ENCODE results near the gene DNAH3. TPM values are rescaled to one million over a fixed set of nuclear protein-coding genes. Genes with fewer than 3 reads are reported as not detected.
A peak's percentile ranks its signal among the peaks of the same experiment; 100 is the strongest.

DNAH3 gene
- polyA plus RNA-seq, 2 of the 4 experiments (the other 2 are of a cell fraction), result 0.37 to 0.81 TPM

DNA sequence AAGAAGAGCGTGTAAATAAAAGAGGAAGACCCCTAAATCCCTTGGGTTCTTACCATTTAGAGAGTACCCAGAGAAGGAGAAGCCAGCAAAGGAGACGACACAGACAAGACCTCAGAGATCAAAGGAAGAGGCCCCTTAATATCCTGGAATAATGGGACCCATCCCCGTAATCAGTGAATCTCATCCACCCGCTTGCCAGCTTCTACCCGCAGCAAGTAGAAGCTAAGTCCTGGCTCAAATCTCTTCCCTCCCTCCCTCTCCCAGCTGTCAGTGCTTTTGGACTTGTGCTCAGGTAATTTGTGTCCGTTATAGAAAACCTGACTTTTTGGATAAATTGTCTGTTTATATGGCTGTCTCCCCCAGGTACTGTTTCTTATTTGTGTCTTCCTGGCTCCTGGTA, 248.2 kb downstream of the DNAH3 start:
- H3K4me3 ChIP-seq, result no peak overlapping the region
- no peak for DNase-seq (ENCODE audit: low read depth in 1 of 2, low spot score in 1 of 2)
- peaks cover 76% of the 10 kb centered on the region for H3K4me1 ChIP-seq
- ChIA-PET POLR2A (interaction anchor here (1.1 kb wide), 1 partner anchor 9 kb away, joined by 3 read pairs; no protein-coding TSS in a partner anchor), CTCF (interaction anchor here (1.6 to 9.6 kb wide), 3 partner anchors 35 to 254 kb away, joined by 3 to 60 read pairs (median 7); no protein-coding TSS in a partner anchor)
- TF ChIP-seq USF2 (IDR thresholded peaks at IDR 0.05) (no peak), CBX2 (IDR thresholded peaks at IDR 0.05; ENCODE audit: borderline replicate concordance, low read depth) (no peak), HDAC2 (IDR thresholded peaks at IDR 0.05) (no peak), BHLHE40 (IDR thresholded peaks at IDR 0.05; ENCODE audit: low read depth, low read length) (no peak), HOXA7 (CRISPR knock-in tag; IDR thresholded peaks at IDR 0.05) (no peak), KDM5A (IDR thresholded peaks at IDR 0.05) (no peak), MAFK (IDR thresholded peaks at IDR 0.05; ENCODE audit: partially characterized antibody) (no peak), RARB (CRISPR knock-in tag; IDR thresholded peaks at IDR 0.05) (no peak), FOXS1 (CRISPR knock-in tag; IDR thresholded peaks at IDR 0.05) (no peak), HES2 (IDR thresholded peaks at IDR 0.05) (no peak)
- TF ChIP-seq, protein P1, sequence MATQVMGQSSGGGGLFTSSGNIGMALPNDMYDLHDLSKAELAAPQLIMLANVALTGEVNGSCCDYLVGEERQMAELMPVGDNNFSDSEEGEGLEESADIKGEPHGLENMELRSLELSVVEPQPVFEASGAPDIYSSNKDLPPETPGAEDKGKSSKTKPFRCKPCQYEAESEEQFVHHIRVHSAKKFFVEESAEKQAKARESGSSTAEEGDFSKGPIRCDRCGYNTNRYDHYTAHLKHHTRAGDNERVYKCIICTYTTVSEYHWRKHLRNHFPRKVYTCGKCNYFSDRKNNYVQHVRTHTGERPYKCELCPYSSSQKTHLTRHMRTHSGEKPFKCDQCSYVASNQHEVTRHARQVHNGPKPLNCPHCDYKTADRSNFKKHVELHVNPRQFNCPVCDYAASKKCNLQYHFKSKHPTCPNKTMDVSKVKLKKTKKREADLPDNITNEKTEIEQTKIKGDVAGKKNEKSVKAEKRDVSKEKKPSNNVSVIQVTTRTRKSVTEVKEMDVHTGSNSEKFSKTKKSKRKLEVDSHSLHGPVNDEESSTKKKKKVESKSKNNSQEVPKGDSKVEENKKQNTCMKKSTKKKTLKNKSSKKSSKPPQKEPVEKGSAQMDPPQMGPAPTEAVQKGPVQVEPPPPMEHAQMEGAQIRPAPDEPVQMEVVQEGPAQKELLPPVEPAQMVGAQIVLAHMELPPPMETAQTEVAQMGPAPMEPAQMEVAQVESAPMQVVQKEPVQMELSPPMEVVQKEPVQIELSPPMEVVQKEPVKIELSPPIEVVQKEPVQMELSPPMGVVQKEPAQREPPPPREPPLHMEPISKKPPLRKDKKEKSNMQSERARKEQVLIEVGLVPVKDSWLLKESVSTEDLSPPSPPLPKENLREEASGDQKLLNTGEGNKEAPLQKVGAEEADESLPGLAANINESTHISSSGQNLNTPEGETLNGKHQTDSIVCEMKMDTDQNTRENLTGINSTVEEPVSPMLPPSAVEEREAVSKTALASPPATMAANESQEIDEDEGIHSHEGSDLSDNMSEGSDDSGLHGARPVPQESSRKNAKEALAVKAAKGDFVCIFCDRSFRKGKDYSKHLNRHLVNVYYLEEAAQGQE (IDR thresholded peaks at IDR 0.05), result no peak
- H3K9me3 ChIP-seq, result no peaks in the 10 kb centered on the region
- peak overlapping the region in 1 of 2 experiments; percentile 98; a peak in 2 of 6 replicates for H3K27ac ChIP-seq
- H3K4me2 ChIP-seq, result peak overlapping the region; percentile 81
- 95% methylated on average over 6 of the region's 6 CpGs for WGBS (ENCODE audit: missing lambda C conversion rate)
- ATAC-seq, result no peak
- FAIRE-seq, result no peak

DNA sequence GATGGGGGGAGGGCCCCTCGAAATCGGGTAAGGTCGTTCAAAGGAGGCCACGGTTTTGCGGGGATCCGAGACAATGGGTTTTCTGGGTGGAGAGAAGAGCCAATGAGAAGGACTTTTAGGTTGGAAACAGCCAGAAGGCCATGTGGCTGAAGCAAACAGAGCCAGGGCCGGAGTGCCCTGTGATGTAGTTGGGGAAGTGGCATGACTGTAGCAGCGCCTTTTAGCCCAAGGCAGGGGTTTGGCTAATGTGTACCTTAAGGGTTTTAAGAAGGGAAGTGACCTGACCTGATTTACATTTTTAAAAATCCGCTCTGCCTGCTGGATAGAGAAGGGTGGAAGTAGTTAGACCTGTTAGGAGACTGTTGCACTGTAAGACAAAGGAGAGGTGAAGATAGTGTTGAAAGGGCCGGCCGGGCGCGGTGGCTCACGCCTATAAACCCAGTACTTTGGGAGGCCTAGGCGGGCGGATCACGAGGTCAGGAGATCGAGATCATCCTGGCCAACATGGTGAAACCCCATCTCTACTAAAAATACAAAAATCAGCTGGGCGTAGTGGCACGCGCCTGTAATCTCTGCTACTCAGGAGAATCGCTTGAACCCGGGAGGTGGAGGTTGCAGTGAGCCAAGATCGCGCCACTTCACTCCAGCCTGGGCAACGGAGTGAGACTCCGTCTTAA, 249.1 kb downstream of the DNAH3 start:
- CTCF ChIA-PET, result interaction anchor here (1.8 to 9.6 kb wide), 3 partner anchors 34 to 52 kb away, joined by 6 to 60 read pairs (median 7); no protein-coding TSS in a partner anchor
- Histone ChIP-seq H3K4me3 (peak overlapping the region; percentile 90), H3K4me2 (peak overlapping the region; percentile 81), H3K4me1 (peaks cover 76% of the 10 kb centered on the region), H3K9me3 (no peaks in the 10 kb centered on the region), H3K27ac (peak overlapping the region; percentile 92 to 98)
- POLR2A ChIA-PET, result interaction anchor here (1.6 to 1.7 kb wide), 2 partner anchors 18 to 53 kb away, joined by 5 to 8 read pairs; no protein-coding TSS in a partner anchor
- peak; percentile 52 to 57 for DNase-seq (ENCODE audit: low read depth in 1 of 2, low spot score in 1 of 2)
- peak in 1 of 2 experiments; percentile 40; a peak in 3 of 6 replicates for ATAC-seq
- FAIRE-seq, result no peak
- 56% methylated on average over 27 of the region's 27 CpGs for WGBS (ENCODE audit: missing lambda C conversion rate)
- TF ChIP-seq, protein P2, sequence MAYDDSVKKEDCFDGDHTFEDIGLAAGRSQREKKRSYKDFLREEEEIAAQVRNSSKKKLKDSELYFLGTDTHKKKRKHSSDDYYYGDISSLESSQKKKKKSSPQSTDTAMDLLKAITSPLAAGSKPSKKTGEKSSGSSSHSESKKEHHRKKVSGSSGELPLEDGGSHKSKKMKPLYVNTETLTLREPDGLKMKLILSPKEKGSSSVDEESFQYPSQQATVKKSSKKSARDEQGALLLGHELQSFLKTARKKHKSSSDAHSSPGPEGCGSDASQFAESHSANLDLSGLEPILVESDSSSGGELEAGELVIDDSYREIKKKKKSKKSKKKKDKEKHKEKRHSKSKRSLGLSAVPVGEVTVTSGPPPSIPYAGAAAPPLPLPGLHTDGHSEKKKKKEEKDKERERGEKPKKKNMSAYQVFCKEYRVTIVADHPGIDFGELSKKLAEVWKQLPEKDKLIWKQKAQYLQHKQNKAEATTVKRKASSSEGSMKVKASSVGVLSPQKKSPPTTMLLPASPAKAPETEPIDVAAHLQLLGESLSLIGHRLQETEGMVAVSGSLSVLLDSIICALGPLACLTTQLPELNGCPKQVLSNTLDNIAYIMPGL (CRISPR knock-in tag; IDR thresholded peaks at IDR 0.05; ENCODE audit: borderline replicate concordance), result 0 out of 2 replicates have a peak, but pooled peaks have one; percentile 11
- TF ChIP-seq, protein P3, sequence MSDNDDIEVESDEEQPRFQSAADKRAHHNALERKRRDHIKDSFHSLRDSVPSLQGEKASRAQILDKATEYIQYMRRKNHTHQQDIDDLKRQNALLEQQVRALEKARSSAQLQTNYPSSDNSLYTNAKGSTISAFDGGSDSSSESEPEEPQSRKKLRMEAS (IDR thresholded peaks at IDR 0.05), result peak; percentile 61; the same call in 1 of the 2 replicates
- TF ChIP-seq MYC (IDR thresholded peaks at IDR 0.05; ENCODE audit: borderline replicate concordance, low read length) (peak; percentile 81; the same call in 1 of the 2 replicates), HOXB5 (CRISPR knock-in tag; IDR thresholded peaks at IDR 0.05) (0 out of 2 replicates have a peak, but pooled peaks have one; percentile 45), HOXA7 (CRISPR knock-in tag; IDR thresholded peaks at IDR 0.05) (peak; percentile 12; the same call in 1 of the 2 replicates), CBX2 (IDR thresholded peaks at IDR 0.05; ENCODE audit: borderline replicate concordance, low read depth) (no peak), POLR2A (IDR thresholded peaks at IDR 0.05; ENCODE audit: low read length) (no peak)
- TF ChIP-seq, protein P4, sequence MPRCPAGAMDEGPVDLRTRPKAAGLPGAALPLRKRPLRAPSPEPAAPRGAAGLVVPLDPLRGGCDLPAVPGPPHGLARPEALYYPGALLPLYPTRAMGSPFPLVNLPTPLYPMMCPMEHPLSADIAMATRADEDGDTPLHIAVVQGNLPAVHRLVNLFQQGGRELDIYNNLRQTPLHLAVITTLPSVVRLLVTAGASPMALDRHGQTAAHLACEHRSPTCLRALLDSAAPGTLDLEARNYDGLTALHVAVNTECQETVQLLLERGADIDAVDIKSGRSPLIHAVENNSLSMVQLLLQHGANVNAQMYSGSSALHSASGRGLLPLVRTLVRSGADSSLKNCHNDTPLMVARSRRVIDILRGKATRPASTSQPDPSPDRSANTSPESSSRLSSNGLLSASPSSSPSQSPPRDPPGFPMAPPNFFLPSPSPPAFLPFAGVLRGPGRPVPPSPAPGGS (IDR thresholded peaks at IDR 0.05), result no peak
